ENCODE data around the gene OMP. TPM values are rescaled to one million over a fixed set of nuclear protein-coding genes. Genes with fewer than 3 reads are reported as not detected.
A peak's percentile ranks its signal among the peaks of the same experiment; 100 is the strongest.

OMP gene
- total and polyA plus RNA-seq, 2 donors from 2014 or later = 1.8 TPM; not detected in 1

DNA sequence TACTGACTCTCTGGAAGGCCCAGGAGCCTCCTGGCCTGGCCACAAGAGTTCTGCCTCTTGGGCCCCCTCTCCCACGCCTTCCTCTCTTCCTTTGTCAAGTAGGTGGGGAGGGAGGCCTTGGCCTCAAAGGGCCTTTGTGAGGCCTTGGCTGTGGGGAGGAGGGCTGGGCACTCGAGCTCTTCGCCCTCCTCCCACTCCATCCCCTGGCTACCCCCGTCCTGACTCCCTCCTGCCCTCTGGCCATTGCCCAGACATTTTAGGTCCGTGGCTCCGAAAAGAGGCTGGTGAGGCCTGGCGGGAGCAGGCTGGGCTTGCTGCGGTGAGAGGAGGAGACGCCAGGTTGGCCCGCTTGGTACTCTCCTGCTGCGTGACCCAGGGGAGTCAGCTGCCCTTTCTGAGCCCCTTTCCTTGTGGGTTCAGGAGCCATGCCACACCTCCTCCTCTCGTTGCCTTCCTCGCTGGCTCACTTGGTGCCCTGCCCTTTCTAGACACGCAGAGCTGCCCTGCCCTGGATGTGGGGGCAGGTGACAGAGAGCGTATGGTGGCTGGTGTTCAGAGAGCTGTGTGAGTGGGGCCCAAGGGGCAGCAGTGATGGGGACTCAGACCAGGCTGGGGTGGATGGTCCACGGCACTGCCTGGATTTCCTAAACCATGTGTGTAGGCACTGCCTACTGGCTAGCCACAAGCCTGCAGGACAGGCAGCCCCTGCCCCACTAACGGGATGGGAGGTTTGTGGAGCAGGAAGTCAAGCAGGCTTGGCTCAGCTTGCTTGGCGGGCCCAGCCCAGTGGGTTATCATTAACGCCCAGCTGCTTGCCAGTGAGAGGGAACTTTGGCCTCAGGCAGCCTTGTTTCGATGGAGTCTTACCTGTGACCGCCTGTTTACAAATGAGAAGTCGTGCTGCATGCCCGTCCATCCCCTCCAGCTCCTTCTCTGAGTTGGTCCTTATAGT is 15.8 kb upstream of the OMP start:
- Histone ChIP-seq H3K27ac (ENCODE audit: low read depth in 2 of 2, low read length in 2 of 2) (peak overlapping the region; percentile 34 to 86), H3K4me1 (ENCODE audit: control insufficient read depth in 2 of 3, insufficient read depth in 2 of 3, low read depth in 1 of 3, low read length in 3 of 3) (peaks cover 0 to 30% (median 24%) of the 10 kb centered on the region in 3 donors), H3K27me3 (ENCODE audit: control insufficient read depth, insufficient read depth, low read length) (no peaks in the 10 kb centered on the region), H3K9ac (ENCODE audit: low read length in 3 of 3) (no peak overlapping the region), H3K9me3 (ENCODE audit: control insufficient read depth in 2 of 3, insufficient read depth in 1 of 3, low read length in 3 of 3) (no peaks in the 10 kb centered on the region), H3K4me3 (ENCODE audit: low read length in 3 of 3) (no peak overlapping the region), H3K36me3 (ENCODE audit: control insufficient read depth in 2 of 3, insufficient read depth in 3 of 3, low read length in 3 of 3) (no peaks in the 10 kb centered on the region)
- TF ChIP-seq, protein P1, sequence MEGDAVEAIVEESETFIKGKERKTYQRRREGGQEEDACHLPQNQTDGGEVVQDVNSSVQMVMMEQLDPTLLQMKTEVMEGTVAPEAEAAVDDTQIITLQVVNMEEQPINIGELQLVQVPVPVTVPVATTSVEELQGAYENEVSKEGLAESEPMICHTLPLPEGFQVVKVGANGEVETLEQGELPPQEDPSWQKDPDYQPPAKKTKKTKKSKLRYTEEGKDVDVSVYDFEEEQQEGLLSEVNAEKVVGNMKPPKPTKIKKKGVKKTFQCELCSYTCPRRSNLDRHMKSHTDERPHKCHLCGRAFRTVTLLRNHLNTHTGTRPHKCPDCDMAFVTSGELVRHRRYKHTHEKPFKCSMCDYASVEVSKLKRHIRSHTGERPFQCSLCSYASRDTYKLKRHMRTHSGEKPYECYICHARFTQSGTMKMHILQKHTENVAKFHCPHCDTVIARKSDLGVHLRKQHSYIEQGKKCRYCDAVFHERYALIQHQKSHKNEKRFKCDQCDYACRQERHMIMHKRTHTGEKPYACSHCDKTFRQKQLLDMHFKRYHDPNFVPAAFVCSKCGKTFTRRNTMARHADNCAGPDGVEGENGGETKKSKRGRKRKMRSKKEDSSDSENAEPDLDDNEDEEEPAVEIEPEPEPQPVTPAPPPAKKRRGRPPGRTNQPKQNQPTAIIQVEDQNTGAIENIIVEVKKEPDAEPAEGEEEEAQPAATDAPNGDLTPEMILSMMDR (IDR thresholded peaks at IDR 0.05; ENCODE audit: borderline replicate concordance, extremely low read depth, insufficient read depth) = no peak
- DNase-seq (peak in 1 of 5 donors; percentile 55), FAIRE-seq (no peak)
- intact Hi-C loops (cut with DNase I) = loop anchor here (5.0 kb wide), 1 partner anchor 34 kb away; no protein-coding TSS in a partner anchor

DNA sequence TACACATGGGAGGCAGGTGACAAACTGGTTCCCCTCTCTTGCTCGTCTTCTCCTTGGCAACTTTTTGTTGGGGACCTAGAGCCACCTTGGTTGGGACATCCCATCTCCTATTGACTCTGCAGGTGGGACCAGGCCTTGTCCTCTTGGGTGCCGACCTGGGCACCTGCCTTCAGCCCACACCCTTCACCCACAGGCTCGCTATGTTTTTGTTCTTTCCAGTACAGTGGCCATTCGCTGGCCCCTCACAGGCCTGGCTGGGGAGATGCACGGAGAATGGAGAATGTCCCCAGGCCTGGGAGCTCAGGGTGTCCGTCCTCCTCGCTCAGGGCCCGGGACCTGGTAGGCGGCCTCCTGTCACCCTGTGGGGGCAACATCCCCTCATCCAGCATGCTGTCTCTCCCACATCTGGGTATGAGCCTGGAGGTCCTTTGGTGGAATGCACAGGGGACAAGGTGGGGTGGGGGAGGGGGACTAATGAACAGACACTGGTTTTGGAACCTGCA is 14.9 kb upstream of the OMP start:
- Histone ChIP-seq H3K27me3 (ENCODE audit: control insufficient read depth, insufficient read depth, low read length) (no peaks in the 10 kb centered on the region), H3K9me3 (ENCODE audit: control insufficient read depth in 2 of 3, insufficient read depth in 1 of 3, low read length in 3 of 3) (no peaks in the 10 kb centered on the region), H3K4me3 (ENCODE audit: low read length in 3 of 3) (no peak overlapping the region), H3K27ac (ENCODE audit: low read depth in 2 of 2, low read length in 2 of 2) (peak overlapping the region; percentile 34 to 86), H3K36me3 (ENCODE audit: control insufficient read depth in 2 of 3, insufficient read depth in 3 of 3, low read length in 3 of 3) (no peaks in the 10 kb centered on the region), H3K9ac (ENCODE audit: low read length in 3 of 3) (no peak overlapping the region), H3K4me1 (ENCODE audit: control insufficient read depth in 2 of 3, insufficient read depth in 2 of 3, low read depth in 1 of 3, low read length in 3 of 3) (peaks cover 0 to 23% (median 19%) of the 10 kb centered on the region in 3 donors)
- no peak for FAIRE-seq
- DNase-seq = peak in 1 of 5 donors; percentile 29
- intact Hi-C loops (cut with DNase I) = loop anchor here (5.0 kb wide), 1 partner anchor 35 kb away; no protein-coding TSS in a partner anchor
- TF ChIP-seq, protein P1 (IDR thresholded peaks at IDR 0.05; ENCODE audit: borderline replicate concordance, extremely low read depth, insufficient read depth) = no peak

DNA sequence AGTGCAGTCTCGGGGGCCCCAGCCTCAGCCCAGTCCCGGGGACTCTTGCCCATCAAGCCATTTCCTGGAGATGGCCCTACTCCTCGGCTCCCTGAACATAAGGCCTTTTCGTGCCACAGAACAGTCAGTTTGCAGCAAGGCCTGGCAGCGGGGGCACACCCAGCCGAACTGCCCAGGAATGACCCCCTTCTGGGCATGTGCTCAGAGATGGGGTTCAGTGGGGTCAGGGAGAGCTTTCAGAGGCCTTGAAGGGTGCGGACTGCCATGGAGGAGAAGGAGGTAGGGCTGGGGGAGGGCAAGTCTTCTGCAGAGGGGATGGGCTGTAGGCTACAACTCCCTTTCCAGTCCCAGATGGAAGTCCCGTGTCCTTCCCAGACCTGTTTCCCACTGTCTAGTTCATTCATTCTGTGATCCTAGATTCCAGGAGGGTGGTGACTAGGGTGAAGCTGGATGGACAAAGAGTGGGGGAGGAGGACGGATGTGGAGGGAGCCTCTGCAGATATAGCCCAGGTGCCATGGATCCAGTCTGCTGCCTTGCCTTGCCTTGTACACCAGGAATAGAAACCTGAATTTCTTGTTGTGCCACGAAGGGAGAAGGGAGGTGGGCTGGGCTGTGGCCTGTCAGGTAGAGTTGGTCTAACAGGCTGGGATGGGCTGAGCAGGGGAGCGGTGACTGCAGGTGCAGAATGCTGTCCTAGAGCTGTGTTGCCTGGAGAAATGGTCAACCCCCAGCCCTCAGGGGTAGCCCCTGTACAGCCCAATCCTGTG is 14.2 kb upstream of the OMP start:
- Histone ChIP-seq H3K4me1 (ENCODE audit: control insufficient read depth in 2 of 3, insufficient read depth in 2 of 3, low read depth in 1 of 3, low read length in 3 of 3) (peaks cover 0 to 21% (median 14%) of the 10 kb centered on the region in 3 donors), H3K9ac (ENCODE audit: low read length in 3 of 3) (no peak overlapping the region), H3K27me3 (ENCODE audit: control insufficient read depth, insufficient read depth, low read length) (no peaks in the 10 kb centered on the region), H3K36me3 (ENCODE audit: control insufficient read depth in 2 of 3, insufficient read depth in 3 of 3, low read length in 3 of 3) (no peaks in the 10 kb centered on the region), H3K4me3 (ENCODE audit: low read length in 3 of 3) (no peak overlapping the region), H3K9me3 (ENCODE audit: control insufficient read depth in 2 of 3, insufficient read depth in 1 of 3, low read length in 3 of 3) (no peaks in the 10 kb centered on the region), H3K27ac (ENCODE audit: low read depth in 2 of 2, low read length in 2 of 2) (peak overlapping the region in 1 of 2 donors; percentile 32)
- peak in 4 of 5 donors; percentile 59 to 85 (median 75) for DNase-seq
- intact Hi-C loops (cut with DNase I) = loop anchor here (5.0 kb wide), 1 partner anchor 36 kb away; no protein-coding TSS in a partner anchor
- no peak for FAIRE-seq
- TF ChIP-seq, protein P1 (IDR thresholded peaks at IDR 0.05; ENCODE audit: borderline replicate concordance, extremely low read depth, insufficient read depth) = no peak
